GM19099 (cell line): ENCODE results near the gene HIF3A.

Source experiments
- POLR2A ChIP-seq: IDR thresholded peaks from 3 replicates; pipeline ENCODE4 v1.6.1; 2011; ENCODE audit warnings: low read depth; ENCODE audit not compliant: insufficient read length; ENCODE audit errors: extremely low read depth

HIF3A gene

GRCh38 chr19:46311444-46311843 is 14.6 kb downstream of the HIF3A start:
- TF ChIP-seq POLR2A: no peak

- no peak for TF ChIP-seq POLR2A
Measured at GRCh38 chr19:46317339-46317738, 20.5 kb downstream of the HIF3A start.

- TF ChIP-seq POLR2A: no peak
Measured at GRCh38 chr19:46319613-46320012, 22.8 kb downstream of the HIF3A start.

- TF ChIP-seq POLR2A: no peak
Measured at GRCh38 chr19:46320559-46320958, 23.7 kb downstream of the HIF3A start.

GRCh38 chr19:46321653-46322052 is 24.8 kb downstream of the HIF3A start:
- TF ChIP-seq POLR2A: no peak

- no peak for TF ChIP-seq POLR2A
Measured at GRCh38 chr19:46324277-46324676, 27.4 kb downstream of the HIF3A start.

GRCh38 chr19:46326608-46327007 is 29.8 kb downstream of the HIF3A start:
- TF ChIP-seq POLR2A: no peak

- no peak for TF ChIP-seq POLR2A
Measured at GRCh38 chr19:46328079-46328478, 31.2 kb downstream of the HIF3A start.

GRCh38 chr19:46330319-46330918 is 33.6 kb downstream of the HIF3A start:
- no peak for TF ChIP-seq POLR2A

GRCh38 chr19:46337487-46337886 is 40.6 kb downstream of the HIF3A start:
- no peak for TF ChIP-seq POLR2A

- no peak for TF ChIP-seq POLR2A
Measured at GRCh38 chr19:46339446-46339845, 42.6 kb downstream of the HIF3A start.

GRCh38 chr19:46340051-46340659 is 43.3 kb downstream of the HIF3A start:
- no peak for TF ChIP-seq POLR2A

GRCh38 chr19:46341937-46342336 is 45.1 kb downstream of the HIF3A start:
- no peak for TF ChIP-seq POLR2A

GRCh38 chr19:46344363-46344762 is 47.5 kb downstream of the HIF3A start:
- TF ChIP-seq POLR2A: no peak

- TF ChIP-seq POLR2A: no peak
Measured at GRCh38 chr19:46345157-46345556, 48.3 kb downstream of the HIF3A start.

GRCh38 chr19:46346821-46347571 is 50.2 kb downstream of the HIF3A start, which contains the start of gene PPP5C:
Gene PPP5C (plus strand): TSS chr19:46347087. CDS start chr19:46347097, 10 bp downstream.
- peak; percentile 79 for TF ChIP-seq POLR2A
